ENCODE measurements around the gene COX7B2.

GRCh38 chr4:46870411-46870810 is 38.6 kb downstream of the COX7B2 start:
- TF ChIP-seq POLR2A (IDR thresholded peaks at IDR 0.05; ENCODE audit: low read length): no peak
- no peak for TF ChIP-seq GATA1 (IDR thresholded peaks at IDR 0.05; ENCODE audit: low read depth, low read length)

All from erythroblast (primary cell).